Neuronal stem cell (in vitro differentiated cells): ENCODE results near the gene CSRP1.

Source experiments
- DNase-seq: peaks from one replicate; pipeline ENCODE4 v3.0.0-alpha.2; 2013; ENCODE audit warnings: low spot score
- H2AFZ ChIP-seq: one replicate; pipeline ENCODE4 v1.6.1; 2013; ENCODE audit warnings: mild to moderate bottlenecking, low read length, inconsistent platforms
- H2AK5ac ChIP-seq: 2 replicates; pipeline ENCODE4 v1.6.1; 2013; ENCODE audit warnings: low read depth, mild to moderate bottlenecking, inconsistent platforms, low read length, moderate library complexity, mixed read lengths
- H2BK120ac ChIP-seq: 2 replicates; pipeline ENCODE4 v1.6.1; 2013; ENCODE audit warnings: low read depth, mild to moderate bottlenecking, inconsistent platforms, low read length, moderate library complexity, mixed read lengths
- H2BK12ac ChIP-seq: one replicate; pipeline ENCODE4 v1.6.1; 2013; ENCODE audit warnings: low read length, inconsistent platforms
- H2BK15ac ChIP-seq: 2 replicates; pipeline ENCODE4 v1.6.1; 2013; ENCODE audit warnings: mild to moderate bottlenecking, low read length, inconsistent platforms, mixed read lengths
- H2BK5ac ChIP-seq: one replicate; pipeline ENCODE4 v1.6.1; 2013; ENCODE audit warnings: inconsistent platforms, mild to moderate bottlenecking, low read length, moderate library complexity
- H3K14ac ChIP-seq: one replicate; pipeline ENCODE4 v1.6.1; 2013; ENCODE audit warnings: low read length, inconsistent platforms
- H3K18ac ChIP-seq: 2 replicates; pipeline ENCODE4 v1.6.1; 2013; ENCODE audit warnings: low read length, inconsistent platforms
- H3K23ac ChIP-seq: 2 replicates; pipeline ENCODE4 v1.6.1; 2013; ENCODE audit warnings: low read depth, mild to moderate bottlenecking, mixed read lengths, low read length, inconsistent platforms; ENCODE audit not compliant: poor library complexity
- H3K27ac ChIP-seq: replicated peaks from 3 replicates; pipeline ENCODE4 v1.5.1; 2013; ENCODE audit warnings: low read length, inconsistent platforms
- H3K27me3 ChIP-seq, 3 experiments: 2 replicates each; pipeline ENCODE4 v1.6.1; 2013; ENCODE audit warnings: low read length in 3 of 3, mild to moderate bottlenecking in 2 of 3, inconsistent platforms in 1 of 3, low read depth in 1 of 3, mixed read lengths in 1 of 3, moderate library complexity in 1 of 3; ENCODE audit not compliant: control insufficient read depth in 3 of 3, insufficient read depth in 3 of 3
- H3K36me3 ChIP-seq, 2 donors: replicated peaks in 1 of 2; 2 replicates each; pipeline ENCODE4 v1.6.1; 2013; ENCODE audit warnings: low read length in 2 of 2; ENCODE audit not compliant: control insufficient read depth in 2 of 2, insufficient read depth in 2 of 2
- H3K4ac ChIP-seq: 2 replicates; pipeline ENCODE4 v1.6.1; 2013; ENCODE audit warnings: inconsistent platforms, mild to moderate bottlenecking, low read length, moderate library complexity
- H3K4me1 ChIP-seq, 2 donors: 1 replicate in 1 of 2; 2 replicates in 1 of 2; pipeline ENCODE4 v1.6.1; 2013; ENCODE audit warnings: low read length in 2 of 2, low read depth in 1 of 2; ENCODE audit not compliant: control insufficient read depth in 2 of 2, insufficient read depth in 1 of 2
- H3K4me2 ChIP-seq: one replicate; pipeline ENCODE4 v1.6.1; 2013; ENCODE audit warnings: mild to moderate bottlenecking, low read length, inconsistent platforms; ENCODE audit not compliant: insufficient read depth, poor library complexity, severe bottlenecking
- H3K4me3 ChIP-seq, 2 donors: 2 replicates each; pipeline ENCODE4 v1.5.1; 2013; ENCODE audit warnings: low read length in 2 of 2, mild to moderate bottlenecking in 2 of 2, inconsistent platforms in 1 of 2, moderate library complexity in 1 of 2
- H3K79me1 ChIP-seq: one replicate; pipeline ENCODE4 v1.6.1; 2013; ENCODE audit warnings: low read depth, mild to moderate bottlenecking, inconsistent platforms, low read length, moderate library complexity
- H3K9ac ChIP-seq: one replicate; pipeline ENCODE4 v1.6.1; 2013; ENCODE audit warnings: mild to moderate bottlenecking, low read depth, low read length, inconsistent platforms; ENCODE audit not compliant: poor library complexity
- H3K9me3 ChIP-seq, 2 donors: replicated peaks in 1 of 2; 2 replicates each; pipeline versions ENCODE3 to v1.6.1; 2013; ENCODE audit warnings: low read length in 2 of 2, mild to moderate bottlenecking in 2 of 2, inconsistent platforms in 1 of 2, low read depth in 1 of 2, mixed read lengths in 1 of 2, moderate library complexity in 1 of 2; ENCODE audit not compliant: control insufficient read depth in 2 of 2, insufficient read depth in 1 of 2
- H4K8ac ChIP-seq: one replicate; pipeline ENCODE4 v1.6.1; 2013; ENCODE audit warnings: low read depth, mild to moderate bottlenecking, inconsistent platforms, low read length, moderate library complexity
- H4K91ac ChIP-seq: one replicate; pipeline ENCODE4 v1.6.1; 2013; ENCODE audit warnings: low read length, low read depth, mild to moderate bottlenecking, inconsistent platforms; ENCODE audit not compliant: poor library complexity
- WGBS, 2 donors: extraction: QIAGEN DNeasy Blood & Tissue Kit; methylation state at CpG; one replicate each; pipeline ENCODE4 v1.1.7; 2013; ENCODE audit warnings: missing lambda C conversion rate in 2 of 2, mixed read lengths in 1 of 2; ENCODE audit not compliant: insufficient read length in 2 of 2, insufficient replicate concordance in 1 of 2; ENCODE audit errors: extremely low coverage in 2 of 2; 5-methylcytosine and 5-hydroxymethylcytosine counted together

CSRP1 gene

GRCh38 chr1:201511396-201511940 lies 4.5 kb upstream of the CSRP1 start:
- WGBS, 2 donors, result no CpG with 5 or more reads among the region's 6 CpGs
- Histone ChIP-seq H4K91ac (no peak overlapping the region), H2AFZ (peak overlapping the region; percentile 87), H2BK15ac (no peak overlapping the region), H2BK5ac (no peak overlapping the region), H3K23ac (no peak overlapping the region), H2AK5ac (no peak overlapping the region), H2BK12ac (no peak overlapping the region), H3K4me3 (no peak overlapping the region), H3K79me1 (no peaks in the 10 kb centered on the region), H3K27me3 (peaks cover 0 to 19% (median 19%) of the 10 kb centered on the region in 3 experiments), H3K4me1 (peaks cover 5 to 16% of the 10 kb centered on the region in 2 donors), H3K4ac (no peak overlapping the region), H3K27ac (no peak overlapping the region), H3K14ac (no peak overlapping the region), H3K9ac (no peak overlapping the region), H3K9me3 (no peaks in the 10 kb centered on the region), H3K4me2 (no peak overlapping the region), H3K36me3 (no peaks in the 10 kb centered on the region), H3K18ac (no peak overlapping the region), H4K8ac (no peak overlapping the region), H2BK120ac (no peak overlapping the region)
- no peak for DNase-seq

GRCh38 chr1:201510734-201511133 lies 3.8 kb upstream of the CSRP1 start:
- Histone ChIP-seq H2BK120ac (no peak overlapping the region), H3K14ac (no peak overlapping the region), H2BK12ac (no peak overlapping the region), H3K27ac (no peak overlapping the region), H4K8ac (no peak overlapping the region), H3K9ac (no peak overlapping the region), H3K4me1 (peaks cover 9 to 23% of the 10 kb centered on the region in 2 donors), H3K9me3 (no peaks in the 10 kb centered on the region), H3K27me3 (peaks cover 0 to 19% (median 13%) of the 10 kb centered on the region in 3 experiments), H3K18ac (no peak overlapping the region), H2AK5ac (no peak overlapping the region), H2BK5ac (no peak overlapping the region), H4K91ac (no peak overlapping the region), H2BK15ac (no peak overlapping the region), H2AFZ (no peak overlapping the region), H3K36me3 (no peaks in the 10 kb centered on the region), H3K4me2 (no peak overlapping the region), H3K23ac (no peak overlapping the region), H3K79me1 (no peaks in the 10 kb centered on the region), H3K4me3 (no peak overlapping the region), H3K4ac (no peak overlapping the region)
- no peak for DNase-seq
- no CpG with 5 or more reads among the region's 1 CpG for WGBS, 2 donors

- H3K27ac ChIP-seq, result no peak overlapping the region
- H2BK12ac ChIP-seq, result no peak overlapping the region
- H3K14ac ChIP-seq, result no peak overlapping the region
- H3K79me1 ChIP-seq, result no peaks in the 10 kb centered on the region
- no peak overlapping the region for H3K4me3 ChIP-seq
- no peak overlapping the region for H3K4ac ChIP-seq
- no peak overlapping the region for H2AK5ac ChIP-seq
- WGBS, 2 donors, result no CpG with 5 or more reads among the region's 2 CpGs
- no peaks in the 10 kb centered on the region for H3K36me3 ChIP-seq
- H3K9ac ChIP-seq, result no peak overlapping the region
- H2BK120ac ChIP-seq, result no peak overlapping the region
- H3K18ac ChIP-seq, result no peak overlapping the region
- peaks cover 0 to 19% (median 4%) of the 10 kb centered on the region in 3 experiments for H3K27me3 ChIP-seq
- no peak overlapping the region for H3K4me2 ChIP-seq
- no peak overlapping the region for H2AFZ ChIP-seq
- H4K91ac ChIP-seq, result no peak overlapping the region
- H2BK5ac ChIP-seq, result no peak overlapping the region
- H3K23ac ChIP-seq, result no peak overlapping the region
- H3K4me1 ChIP-seq, result peaks cover 13 to 30% of the 10 kb centered on the region in 2 donors
- DNase-seq, result no peak
- no peak overlapping the region for H4K8ac ChIP-seq
- H3K9me3 ChIP-seq, result no peaks in the 10 kb centered on the region
- H2BK15ac ChIP-seq, result no peak overlapping the region
Observed at GRCh38 chr1:201509601-201510374, 2.9 kb upstream of the CSRP1 start.

- Histone ChIP-seq H3K36me3 (no peaks in the 10 kb centered on the region), H3K27ac (no peak overlapping the region)
Observed at GRCh38 chr1:201508809-201509208, 1.9 kb upstream of the CSRP1 start.

More at GRCh38 chr1:201508809-201509208, 1.9 kb upstream of the CSRP1 start:
- Histone ChIP-seq H2BK15ac (no peak overlapping the region), H3K4me2 (no peak overlapping the region), H4K8ac (no peak overlapping the region), H2AK5ac (no peak overlapping the region), H3K4ac (no peak overlapping the region), H3K14ac (no peak overlapping the region), H4K91ac (no peak overlapping the region), H3K9me3 (no peaks in the 10 kb centered on the region), H3K23ac (no peak overlapping the region), H3K18ac (no peak overlapping the region), H3K79me1 (no peaks in the 10 kb centered on the region), H3K4me1 (peaks cover 13 to 36% of the 10 kb centered on the region in 2 donors), H3K27me3 (peaks cover 0 to 19% (median 0%) of the 10 kb centered on the region in 3 experiments), H2AFZ (no peak overlapping the region), H2BK5ac (no peak overlapping the region), H2BK120ac (no peak overlapping the region), H2BK12ac (no peak overlapping the region), H3K4me3 (no peak overlapping the region), H3K9ac (no peak overlapping the region)
- no CpG with 5 or more reads among the region's 2 CpGs for WGBS, 2 donors
- DNase-seq, result no peak
